Ectodermal cell (in vitro differentiated cells): ENCODE measurements around the gene ARL14.

Source experiments
- H3K27ac ChIP-seq: 2 replicates; pipeline ENCODE4 v1.7.0; 2013; ENCODE audit warnings: mild to moderate bottlenecking, low read depth, low read length; ENCODE audit not compliant: insufficient read depth, poor library complexity, severe bottlenecking
- H3K27me3 ChIP-seq: 2 replicates; pipeline ENCODE4 v1.7.0; 2013; ENCODE audit warnings: mild to moderate bottlenecking, low read length; ENCODE audit not compliant: insufficient read depth, control insufficient read depth, poor library complexity, severe bottlenecking
- H3K36me3 ChIP-seq: one replicate; pipeline ENCODE4 v1.7.0; 2013; ENCODE audit warnings: low read length; ENCODE audit not compliant: control insufficient read depth, insufficient read depth
- H3K4me1 ChIP-seq: one replicate; pipeline ENCODE4 v1.7.0; 2013; ENCODE audit warnings: low read length; ENCODE audit not compliant: control insufficient read depth, insufficient read depth
- H3K4me3 ChIP-seq: 2 replicates; pipeline ENCODE4 v1.7.0; 2013; ENCODE audit warnings: low read depth, low read length, control low read depth; ENCODE audit not compliant: insufficient read depth
- H3K9me3 ChIP-seq: 2 replicates; pipeline ENCODE4 v1.7.0; 2013; ENCODE audit warnings: mild to moderate bottlenecking, low read length, moderate library complexity; ENCODE audit not compliant: control insufficient read depth
- WGBS, 2 experiments: methylation state at CpG; one replicate each; pipeline ENCODE4 v1.1.7; 2013; ENCODE audit warnings: missing lambda C conversion rate in 2 of 2; 5-methylcytosine and 5-hydroxymethylcytosine counted together

The ARL14 gene

GRCh38 chr3:160649596-160649995, 27.4 kb upstream of the ARL14 start:
- WGBS, 2 experiments, result 96 to 100% methylated on average over 1 to 2 of the region's 3 CpGs
- Histone ChIP-seq H3K36me3 (no peaks in the 10 kb centered on the region), H3K27me3 (no peaks in the 10 kb centered on the region), H3K4me1 (no peaks in the 10 kb centered on the region), H3K9me3 (peaks cover 3% of the 10 kb centered on the region), H3K4me3 (no peak overlapping the region), H3K27ac (no peak overlapping the region)

- H3K4me3 ChIP-seq, result no peak overlapping the region
- H3K9me3 ChIP-seq, result peaks cover 3% of the 10 kb centered on the region
- no peak overlapping the region for H3K27ac ChIP-seq
- H3K4me1 ChIP-seq, result no peaks in the 10 kb centered on the region
- H3K36me3 ChIP-seq, result no peaks in the 10 kb centered on the region
- no peaks in the 10 kb centered on the region for H3K27me3 ChIP-seq
Observed at GRCh38 chr3:160653512-160653911, 23.4 kb upstream of the ARL14 start.

- Histone ChIP-seq H3K27me3 (no peaks in the 10 kb centered on the region), H3K4me3 (no peak overlapping the region), H3K9me3 (no peaks in the 10 kb centered on the region), H3K4me1 (peaks cover 5% of the 10 kb centered on the region), H3K27ac (no peak overlapping the region), H3K36me3 (no peaks in the 10 kb centered on the region)
- 37 to 39% methylated on average over 4 of the region's 5 CpGs for WGBS, 2 experiments
Observed at GRCh38 chr3:160660902-160661301, 16.1 kb upstream of the ARL14 start.

- H3K4me1 ChIP-seq, result peaks cover 10% of the 10 kb centered on the region
- no peaks in the 10 kb centered on the region for H3K9me3 ChIP-seq
- H3K36me3 ChIP-seq, result no peaks in the 10 kb centered on the region
- H3K27me3 ChIP-seq, result no peaks in the 10 kb centered on the region
- WGBS, 2 experiments, result no CpG with 5 or more reads among the region's 1 CpG
- peak overlapping the region; percentile 28 for H3K27ac ChIP-seq
- no peak overlapping the region for H3K4me3 ChIP-seq
Observed at GRCh38 chr3:160661660-160662059, 15.3 kb upstream of the ARL14 start.

GRCh38 chr3:160665231-160665630, 11.7 kb upstream of the ARL14 start:
- no peaks in the 10 kb centered on the region for H3K27me3 ChIP-seq
- peaks cover 10% of the 10 kb centered on the region for H3K4me1 ChIP-seq
- no peaks in the 10 kb centered on the region for H3K9me3 ChIP-seq
- no peaks in the 10 kb centered on the region for H3K36me3 ChIP-seq
- H3K27ac ChIP-seq, result no peak overlapping the region
- WGBS, 2 experiments, result 95 to 100% methylated on average over 3 of the region's 3 CpGs
- no peak overlapping the region for H3K4me3 ChIP-seq

GRCh38 chr3:160665784-160666526, 11.0 kb upstream of the ARL14 start:
- H3K9me3 ChIP-seq, result no peaks in the 10 kb centered on the region
- 91 to 92% methylated on average over 4 of the region's 4 CpGs for WGBS, 2 experiments
- no peaks in the 10 kb centered on the region for H3K27me3 ChIP-seq
- no peak overlapping the region for H3K4me3 ChIP-seq
- no peaks in the 10 kb centered on the region for H3K36me3 ChIP-seq
- H3K27ac ChIP-seq, result no peak overlapping the region
- H3K4me1 ChIP-seq, result peaks cover 9% of the 10 kb centered on the region

GRCh38 chr3:160667452-160667851, 9.5 kb upstream of the ARL14 start:
- no peaks in the 10 kb centered on the region for H3K9me3 ChIP-seq

GRCh38 chr3:160668454-160668853, 8.5 kb upstream of the ARL14 start:
- peaks cover 6% of the 10 kb centered on the region for H3K4me1 ChIP-seq
- H3K9me3 ChIP-seq, result no peaks in the 10 kb centered on the region
- H3K36me3 ChIP-seq, result no peaks in the 10 kb centered on the region
- H3K27me3 ChIP-seq, result no peaks in the 10 kb centered on the region
- no peak overlapping the region for H3K27ac ChIP-seq
- no peak overlapping the region for H3K4me3 ChIP-seq

More at GRCh38 chr3:160667452-160667851, 9.5 kb upstream of the ARL14 start:
- Histone ChIP-seq H3K27ac (no peak overlapping the region), H3K36me3 (no peaks in the 10 kb centered on the region), H3K27me3 (no peaks in the 10 kb centered on the region), H3K4me1 (peaks cover 6% of the 10 kb centered on the region), H3K4me3 (no peak overlapping the region)

GRCh38 chr3:160671231-160671630, 5.7 kb upstream of the ARL14 start:
- Histone ChIP-seq H3K9me3 (no peaks in the 10 kb centered on the region), H3K4me3 (no peak overlapping the region), H3K4me1 (peaks cover 2% of the 10 kb centered on the region), H3K27me3 (no peaks in the 10 kb centered on the region), H3K36me3 (no peaks in the 10 kb centered on the region), H3K27ac (no peak overlapping the region)
- 94 to 95% methylated on average over 6 of the region's 6 CpGs for WGBS, 2 experiments

GRCh38 chr3:160671995-160672394, 5.0 kb upstream of the ARL14 start:
- Histone ChIP-seq H3K27me3 (no peaks in the 10 kb centered on the region), H3K36me3 (no peaks in the 10 kb centered on the region), H3K4me3 (no peak overlapping the region), H3K27ac (no peak overlapping the region), H3K4me1 (peaks cover 3% of the 10 kb centered on the region), H3K9me3 (no peaks in the 10 kb centered on the region)
- 92 to 96% methylated on average over 2 of the region's 2 CpGs for WGBS, 2 experiments

- Histone ChIP-seq H3K36me3 (no peaks in the 10 kb centered on the region), H3K4me1 (peaks cover 12% of the 10 kb centered on the region), H3K4me3 (no peak overlapping the region), H3K27ac (no peak overlapping the region), H3K27me3 (no peaks in the 10 kb centered on the region), H3K9me3 (no peaks in the 10 kb centered on the region)
- 95 to 100% methylated on average over 1 of the region's 1 CpG for WGBS, 2 experiments
Observed at GRCh38 chr3:160673188-160673587, 3.8 kb upstream of the ARL14 start.
